Effector memory CD8-positive, alpha-beta T cell (primary cell): Measurements from ENCODE around the gene FBN1.

ENCODE experiments used
- ATAC-seq: fragments of 150-1000 bp; cut with Tn5 transposase; replicated peaks from 2 replicates; pipeline ENCODE4 v1.10.0; 2021; ENCODE audit warnings: mild to moderate bottlenecking, moderate library complexity
- DNase-seq, 3 experiments: peaks; one replicate each; pipeline ENCODE4 v3.0.0; 2021
- H3K27ac Mint-ChIP-seq, 2 donors: one replicate each; pipeline ENCODE4 v1.8.0; 2022; ENCODE audit warnings: mild to moderate bottlenecking in 2 of 2, mixed read lengths in 2 of 2, moderate library complexity in 2 of 2
- H3K27me3 Mint-ChIP-seq, 2 donors: one replicate each; pipeline ENCODE4 v1.8.0; 2022; ENCODE audit warnings: mixed read lengths in 2 of 2
- H3K36me3 Mint-ChIP-seq: one replicate; pipeline ENCODE4 v1.8.0; 2022; ENCODE audit warnings: mild to moderate bottlenecking, moderate library complexity, mixed read lengths; ENCODE audit not compliant: insufficient read depth
- H3K4me1 Mint-ChIP-seq, 2 donors: one replicate each; pipeline ENCODE4 v1.8.0; 2022; ENCODE audit warnings: low read depth in 2 of 2, mixed read lengths in 2 of 2
- H3K4me3 Mint-ChIP-seq, 2 donors: one replicate each; pipeline ENCODE4 v1.8.0; 2022; ENCODE audit warnings: mild to moderate bottlenecking in 2 of 2, mixed read lengths in 2 of 2, moderate library complexity in 2 of 2
- H3K9me3 Mint-ChIP-seq, 2 donors: one replicate each; pipeline ENCODE4 v1.8.0; 2022; ENCODE audit warnings: mixed read lengths in 2 of 2

The FBN1 gene

DNA sequence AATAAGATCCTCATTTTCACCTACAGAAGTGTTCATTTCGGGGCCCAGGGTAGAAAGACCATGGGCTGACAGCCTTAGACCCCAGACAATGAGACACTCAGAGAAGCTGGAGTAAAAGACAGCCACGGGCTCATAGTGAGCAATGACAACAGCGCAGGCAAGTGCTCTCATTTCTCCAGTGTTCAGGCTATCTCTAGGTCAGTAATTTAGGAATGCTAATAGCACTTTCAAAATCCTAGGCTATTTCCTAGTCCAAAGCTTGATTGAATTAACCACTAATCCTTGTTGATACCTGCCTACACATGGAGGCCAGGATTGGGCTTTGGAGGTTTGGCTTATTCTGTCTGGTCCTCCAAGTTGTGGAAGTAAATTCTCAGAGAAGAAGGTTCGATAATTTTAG, 44.4 kb downstream of the FBN1 start:
- ATAC-seq (no peak), DNase-seq (no peak)
- Mint-ChIP-seq H3K9me3 (no peaks in the 10 kb centered on the region), H3K27me3 (peaks cover 8 to 19% of the 10 kb centered on the region in 2 donors), H3K27ac (no peak overlapping the region), H3K4me1 (no peaks in the 10 kb centered on the region), H3K36me3 (no peaks in the 10 kb centered on the region), H3K4me3 (no peak overlapping the region)

DNA sequence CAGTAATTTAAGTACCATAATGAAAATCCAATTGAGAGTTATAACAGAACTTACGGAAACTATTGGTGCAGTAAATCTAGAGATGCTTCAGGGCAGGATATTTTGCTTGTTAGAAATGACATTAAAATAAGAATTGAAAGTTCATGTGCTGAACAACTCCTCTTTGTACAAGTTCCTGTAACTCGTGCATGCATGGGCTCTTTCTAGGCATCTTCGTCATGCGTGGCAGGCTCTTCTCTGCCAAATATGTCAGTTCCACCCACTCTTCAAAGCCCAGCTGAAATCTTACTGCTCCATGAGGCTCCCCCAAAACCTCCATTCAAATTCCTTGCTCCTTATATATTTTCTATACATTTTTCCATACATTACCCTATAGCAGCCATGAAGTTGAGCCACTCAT, 48.7 kb downstream of the FBN1 start:
- Mint-ChIP-seq H3K4me1 (no peaks in the 10 kb centered on the region), H3K36me3 (no peaks in the 10 kb centered on the region), H3K27me3 (peaks cover 12 to 14% of the 10 kb centered on the region in 2 donors), H3K4me3 (no peak overlapping the region), H3K9me3 (no peaks in the 10 kb centered on the region), H3K27ac (no peak overlapping the region)
- DNase-seq = no peak
- no peak for ATAC-seq

DNA sequence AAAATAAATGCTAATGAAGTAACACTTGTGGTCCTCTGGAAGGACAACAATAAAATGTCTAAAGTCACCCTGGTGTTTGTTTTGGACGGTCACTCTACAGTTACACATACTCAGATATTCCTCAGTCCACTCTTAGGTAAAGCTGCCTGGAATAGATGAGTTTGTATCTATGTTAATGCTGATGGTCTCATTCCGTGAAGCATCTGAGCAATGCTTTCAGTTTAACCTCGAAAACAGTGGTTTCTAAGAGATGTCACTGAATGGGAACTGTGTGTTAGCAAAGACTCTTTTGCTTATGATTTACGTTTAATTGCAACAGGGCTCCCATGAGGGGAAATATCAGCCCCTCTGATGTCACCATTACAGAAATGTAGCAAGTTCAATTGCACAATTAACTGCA, 49.1 kb downstream of the FBN1 start:
- no peaks in the 10 kb centered on the region for H3K4me1 Mint-ChIP-seq
- H3K36me3 Mint-ChIP-seq = no peaks in the 10 kb centered on the region
- DNase-seq (no peak), ATAC-seq (no peak)
- H3K4me3 Mint-ChIP-seq = no peak overlapping the region
- no peaks in the 10 kb centered on the region for H3K9me3 Mint-ChIP-seq
- H3K27ac Mint-ChIP-seq = no peak overlapping the region
- peaks cover 8 to 14% of the 10 kb centered on the region in 2 donors for H3K27me3 Mint-ChIP-seq

DNA sequence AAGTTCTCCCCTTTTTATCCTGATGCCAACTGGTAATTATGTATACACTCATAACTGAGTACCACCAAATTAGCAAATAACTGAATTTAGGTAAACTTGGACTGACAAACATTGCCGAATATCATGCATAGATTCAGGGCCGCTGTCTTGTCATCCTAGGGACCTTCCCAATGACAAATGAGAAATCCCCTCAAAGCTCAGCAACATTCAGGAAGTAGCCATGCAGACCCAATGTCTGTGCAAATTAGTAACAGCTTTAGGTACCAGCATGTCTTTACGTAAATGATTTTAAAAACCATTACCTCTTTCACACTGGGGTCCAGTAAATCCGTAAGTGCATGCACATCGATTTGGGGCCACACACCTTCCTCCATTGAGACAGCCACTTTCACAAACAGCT, 49.5 kb downstream of the FBN1 start:
- Mint-ChIP-seq H3K27me3 (peaks cover 8 to 14% of the 10 kb centered on the region in 2 donors), H3K4me3 (no peak overlapping the region), H3K9me3 (no peaks in the 10 kb centered on the region), H3K36me3 (no peaks in the 10 kb centered on the region), H3K4me1 (no peaks in the 10 kb centered on the region), H3K27ac (no peak overlapping the region)
- DNase-seq (no peak), ATAC-seq (no peak)

DNA sequence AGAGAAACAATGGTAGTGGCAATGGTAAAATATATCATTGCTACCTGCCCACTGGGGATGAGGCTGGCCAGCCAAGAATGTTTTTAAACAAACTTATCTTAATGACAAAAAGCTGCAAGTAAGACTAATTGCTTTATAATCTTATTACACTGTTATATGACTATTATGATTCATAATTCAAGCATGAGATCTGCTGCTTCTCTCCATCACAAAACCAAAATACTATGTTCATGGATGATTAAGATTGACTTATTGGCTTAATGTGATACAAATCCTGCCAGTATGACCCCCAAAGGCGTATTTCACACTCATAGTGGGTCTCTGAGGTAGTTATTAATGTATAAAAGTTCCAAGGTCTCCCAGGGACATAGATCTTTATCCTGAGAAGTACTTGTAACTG, 52.6 kb downstream of the FBN1 start:
- H3K36me3 Mint-ChIP-seq = no peaks in the 10 kb centered on the region
- no peaks in the 10 kb centered on the region for H3K4me1 Mint-ChIP-seq
- H3K9me3 Mint-ChIP-seq = no peaks in the 10 kb centered on the region
- no peak overlapping the region for H3K27ac Mint-ChIP-seq
- ATAC-seq (no peak), DNase-seq (no peak)
- peaks cover 7 to 8% of the 10 kb centered on the region in 2 donors for H3K27me3 Mint-ChIP-seq
- no peak overlapping the region for H3K4me3 Mint-ChIP-seq

DNA sequence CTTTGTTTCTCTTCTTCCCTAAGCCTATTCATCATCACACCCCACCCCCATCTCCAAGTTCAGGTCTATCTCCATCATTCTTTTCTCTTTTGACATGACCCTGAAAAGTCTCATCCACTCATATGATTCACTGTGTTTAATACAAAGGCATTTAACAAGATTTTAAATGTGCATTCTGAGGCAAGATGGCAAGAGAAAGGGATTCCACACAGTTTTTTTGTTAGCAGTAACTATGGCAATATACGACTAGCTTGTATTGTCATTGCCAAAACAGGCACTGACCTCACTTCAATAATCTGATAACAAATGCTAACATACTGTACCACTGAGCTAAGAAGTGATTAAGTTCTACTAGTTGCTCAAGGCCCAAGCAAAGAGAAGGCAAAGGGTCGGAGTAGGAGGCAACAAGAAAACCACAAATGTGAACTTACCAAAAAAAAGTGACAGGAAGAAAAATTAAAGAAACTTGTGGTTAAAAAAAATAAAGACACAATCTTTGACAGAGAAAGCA, 53.2 kb downstream of the FBN1 start:
- ATAC-seq = no peak
- peaks cover 7 to 8% of the 10 kb centered on the region in 2 donors for H3K27me3 Mint-ChIP-seq
- no peaks in the 10 kb centered on the region for H3K9me3 Mint-ChIP-seq
- no peak overlapping the region for H3K27ac Mint-ChIP-seq
- no peak overlapping the region for H3K4me3 Mint-ChIP-seq
- no peak for DNase-seq
- H3K4me1 Mint-ChIP-seq = no peaks in the 10 kb centered on the region
- no peaks in the 10 kb centered on the region for H3K36me3 Mint-ChIP-seq

DNA sequence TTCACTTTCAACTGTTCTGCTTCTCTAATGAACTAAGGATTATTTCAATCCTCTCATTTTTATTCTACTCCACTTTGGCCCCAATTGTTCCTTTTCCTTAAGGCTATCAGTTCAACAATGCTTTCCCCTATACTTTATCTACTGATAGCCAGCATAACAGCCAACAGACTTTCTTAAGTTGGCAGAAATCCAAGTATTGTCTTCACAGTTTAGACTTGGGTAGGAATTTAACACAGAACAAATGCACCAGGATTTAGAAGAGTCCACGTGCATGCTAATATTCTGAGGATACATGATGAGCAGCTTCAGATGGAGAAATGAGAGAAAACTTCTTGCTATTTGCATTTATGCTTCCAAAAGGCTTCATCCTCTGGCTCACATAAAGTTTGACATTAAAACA, 54.8 kb downstream of the FBN1 start:
- H3K4me3 Mint-ChIP-seq = no peak overlapping the region
- H3K4me1 Mint-ChIP-seq = no peaks in the 10 kb centered on the region
- ATAC-seq (no peak), DNase-seq (no peak)
- H3K9me3 Mint-ChIP-seq = no peaks in the 10 kb centered on the region
- no peaks in the 10 kb centered on the region for H3K36me3 Mint-ChIP-seq
- peaks cover 7 to 8% of the 10 kb centered on the region in 2 donors for H3K27me3 Mint-ChIP-seq
- no peak overlapping the region for H3K27ac Mint-ChIP-seq

DNA sequence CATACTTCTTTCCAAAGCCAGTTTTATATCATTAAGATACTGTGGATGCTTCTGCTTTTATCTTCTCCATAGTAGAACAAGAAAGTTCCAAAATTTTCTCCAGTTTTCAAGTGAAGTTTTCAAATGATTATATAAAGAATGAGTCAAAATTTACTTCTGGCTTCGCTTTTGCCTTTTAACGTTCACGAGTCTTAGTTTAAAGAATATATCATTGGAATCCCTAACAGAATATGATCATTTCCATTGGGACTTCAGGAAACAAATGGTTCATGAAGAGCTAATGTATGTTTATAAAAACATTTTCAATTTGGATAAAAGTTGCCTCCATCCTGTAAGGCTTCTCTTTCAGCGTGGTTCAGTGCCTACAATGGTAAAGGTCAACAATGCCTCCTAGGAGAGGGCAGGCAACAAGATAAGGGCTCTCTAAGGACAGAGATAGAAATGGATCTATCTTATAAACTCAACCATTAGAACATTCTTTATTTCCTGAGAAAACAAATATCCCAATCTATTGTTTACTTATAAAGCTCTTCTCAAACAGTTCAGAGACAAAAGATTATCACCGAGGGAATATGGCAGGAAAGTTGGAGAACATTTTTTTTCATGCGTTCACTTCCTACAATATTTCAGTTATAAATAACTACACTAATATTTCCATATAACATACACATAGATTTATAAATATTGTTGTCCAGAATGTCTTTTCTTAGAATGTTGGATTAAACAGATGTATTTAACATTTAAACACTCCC, 60.5 kb downstream of the FBN1 start:
- no peaks in the 10 kb centered on the region for H3K4me1 Mint-ChIP-seq
- no peaks in the 10 kb centered on the region for H3K36me3 Mint-ChIP-seq
- ATAC-seq = no peak
- no peaks in the 10 kb centered on the region for H3K9me3 Mint-ChIP-seq
- H3K27me3 Mint-ChIP-seq = no peaks in the 10 kb centered on the region
- H3K4me3 Mint-ChIP-seq = no peak overlapping the region
- H3K27ac Mint-ChIP-seq = no peak overlapping the region
- DNase-seq = no peak

DNA sequence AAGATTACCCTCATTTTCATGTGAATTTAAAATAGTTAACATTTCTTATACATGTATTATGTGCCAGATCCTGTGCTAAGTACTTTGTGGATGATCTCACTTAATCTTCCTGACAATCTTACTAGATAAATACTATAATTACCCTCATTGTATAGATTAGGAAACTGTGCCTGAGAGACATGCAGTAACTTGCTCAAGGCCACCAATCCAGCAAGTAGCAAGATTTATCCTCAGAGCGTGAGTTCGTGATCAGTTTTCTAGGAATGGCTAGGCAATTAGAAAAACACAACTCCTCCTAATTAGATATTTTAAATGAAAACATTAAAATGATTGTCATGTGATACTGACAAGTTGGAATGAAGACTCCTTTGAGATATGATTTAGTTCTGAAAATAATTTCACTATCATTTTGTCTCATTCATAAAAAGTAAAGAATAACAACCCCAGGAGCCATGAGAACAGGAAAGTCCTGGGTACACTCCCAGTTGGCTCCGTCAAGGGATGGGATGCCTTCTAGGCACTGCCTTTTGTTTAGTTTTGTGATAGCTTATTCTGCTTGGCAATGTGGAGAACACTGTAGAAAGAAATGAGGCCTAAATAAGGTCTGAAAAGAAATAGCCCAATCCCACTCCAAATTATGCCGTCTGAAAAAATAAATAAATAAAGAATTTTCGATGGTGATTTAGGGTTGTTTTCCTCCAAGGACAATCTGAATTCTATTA, 61.3 kb downstream of the FBN1 start:
- H3K9me3 Mint-ChIP-seq = no peaks in the 10 kb centered on the region
- H3K4me3 Mint-ChIP-seq = no peak overlapping the region
- H3K4me1 Mint-ChIP-seq = no peaks in the 10 kb centered on the region
- ATAC-seq = no peak
- H3K36me3 Mint-ChIP-seq = no peaks in the 10 kb centered on the region
- H3K27me3 Mint-ChIP-seq = no peaks in the 10 kb centered on the region
- H3K27ac Mint-ChIP-seq = no peak overlapping the region
- no peak for DNase-seq

DNA sequence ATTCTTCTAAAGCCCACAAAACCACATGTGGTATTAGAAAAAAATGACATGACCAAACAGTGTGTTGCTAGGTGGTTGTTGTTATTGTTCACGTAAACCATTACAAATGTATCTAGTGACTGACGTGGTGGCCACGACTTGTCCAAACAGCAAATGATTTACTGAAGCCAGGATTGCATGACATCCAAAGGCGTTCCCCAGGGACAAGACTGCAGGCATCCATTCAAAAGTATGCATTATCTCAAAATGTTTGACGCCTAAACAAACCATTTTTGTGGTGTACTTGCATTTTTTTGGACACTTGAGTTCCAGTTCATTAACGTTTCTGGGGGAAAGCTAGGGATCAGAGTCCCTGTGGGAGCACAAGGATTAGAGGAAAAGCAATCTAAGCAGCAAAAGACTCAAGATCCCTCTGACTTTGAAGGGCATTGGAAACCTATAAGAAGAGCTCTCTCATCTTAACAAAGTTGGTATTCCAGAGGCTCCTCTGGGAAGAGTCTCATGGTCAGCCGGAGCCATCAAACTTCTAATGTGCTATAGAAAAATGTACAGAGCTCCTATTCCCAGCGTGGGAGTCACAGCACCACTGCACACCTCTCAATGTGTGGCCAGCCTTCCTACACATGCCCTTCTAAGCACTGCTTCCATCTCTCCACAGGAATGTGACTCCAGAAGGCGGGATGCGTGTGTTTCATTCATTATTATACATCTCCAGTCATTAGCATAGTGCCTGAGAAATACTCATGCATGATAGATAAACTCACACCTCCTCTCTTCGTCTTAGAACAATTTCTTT, 62.9 kb downstream of the FBN1 start:
- Mint-ChIP-seq H3K9me3 (no peaks in the 10 kb centered on the region), H3K27ac (no peak overlapping the region), H3K4me3 (no peak overlapping the region), H3K36me3 (no peaks in the 10 kb centered on the region), H3K27me3 (no peaks in the 10 kb centered on the region), H3K4me1 (no peaks in the 10 kb centered on the region)
- ATAC-seq (no peak), DNase-seq (no peak)

DNA sequence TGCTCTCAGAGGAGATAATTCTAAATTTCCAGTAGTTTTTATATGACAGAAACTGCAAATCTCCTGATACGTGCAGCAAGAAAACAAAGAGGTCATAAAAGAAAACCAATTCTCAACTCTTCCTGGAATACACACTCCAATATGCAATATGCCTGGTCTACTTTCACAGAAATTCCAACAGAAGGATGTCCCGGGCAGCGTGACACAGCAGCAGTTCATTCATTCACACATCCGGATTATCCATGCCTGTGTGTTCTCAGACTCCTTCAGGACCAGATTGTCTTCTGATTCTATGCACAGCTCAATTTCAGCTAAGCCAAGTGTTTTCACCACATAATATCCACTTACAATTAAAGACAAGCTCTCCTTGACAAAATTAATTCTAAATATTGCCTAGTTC, 64.3 kb downstream of the FBN1 start:
- H3K27ac Mint-ChIP-seq = no peak overlapping the region
- no peaks in the 10 kb centered on the region for H3K4me1 Mint-ChIP-seq
- no peak overlapping the region for H3K4me3 Mint-ChIP-seq
- DNase-seq (no peak), ATAC-seq (no peak)
- peaks cover 0 to 2% of the 10 kb centered on the region in 2 donors for H3K27me3 Mint-ChIP-seq
- H3K36me3 Mint-ChIP-seq = no peaks in the 10 kb centered on the region
- H3K9me3 Mint-ChIP-seq = no peaks in the 10 kb centered on the region

DNA sequence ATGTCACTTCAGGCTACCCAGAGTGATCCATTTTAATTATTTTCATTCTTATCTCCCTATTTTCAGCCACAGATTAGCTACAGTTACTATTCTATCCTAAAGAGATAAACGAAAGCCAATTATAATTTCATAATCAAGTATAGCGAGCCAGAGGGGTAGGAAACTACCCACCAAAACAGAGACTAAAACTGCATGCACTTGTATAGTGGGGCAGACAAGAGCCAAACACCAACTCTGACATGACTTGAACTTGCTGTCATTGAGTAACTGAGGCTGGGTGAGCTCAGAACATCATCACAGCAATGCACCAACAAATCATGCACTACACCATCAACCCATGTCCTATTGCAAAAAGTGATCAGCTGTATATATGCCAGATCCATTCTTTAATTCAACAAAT, 64.8 kb downstream of the FBN1 start:
- Mint-ChIP-seq H3K4me3 (no peak overlapping the region), H3K27ac (no peak overlapping the region), H3K9me3 (peaks cover 0 to 2% of the 10 kb centered on the region in 2 donors), H3K36me3 (no peaks in the 10 kb centered on the region), H3K27me3 (peaks cover 0 to 6% of the 10 kb centered on the region in 2 donors), H3K4me1 (no peaks in the 10 kb centered on the region)
- ATAC-seq (no peak), DNase-seq (no peak)

DNA sequence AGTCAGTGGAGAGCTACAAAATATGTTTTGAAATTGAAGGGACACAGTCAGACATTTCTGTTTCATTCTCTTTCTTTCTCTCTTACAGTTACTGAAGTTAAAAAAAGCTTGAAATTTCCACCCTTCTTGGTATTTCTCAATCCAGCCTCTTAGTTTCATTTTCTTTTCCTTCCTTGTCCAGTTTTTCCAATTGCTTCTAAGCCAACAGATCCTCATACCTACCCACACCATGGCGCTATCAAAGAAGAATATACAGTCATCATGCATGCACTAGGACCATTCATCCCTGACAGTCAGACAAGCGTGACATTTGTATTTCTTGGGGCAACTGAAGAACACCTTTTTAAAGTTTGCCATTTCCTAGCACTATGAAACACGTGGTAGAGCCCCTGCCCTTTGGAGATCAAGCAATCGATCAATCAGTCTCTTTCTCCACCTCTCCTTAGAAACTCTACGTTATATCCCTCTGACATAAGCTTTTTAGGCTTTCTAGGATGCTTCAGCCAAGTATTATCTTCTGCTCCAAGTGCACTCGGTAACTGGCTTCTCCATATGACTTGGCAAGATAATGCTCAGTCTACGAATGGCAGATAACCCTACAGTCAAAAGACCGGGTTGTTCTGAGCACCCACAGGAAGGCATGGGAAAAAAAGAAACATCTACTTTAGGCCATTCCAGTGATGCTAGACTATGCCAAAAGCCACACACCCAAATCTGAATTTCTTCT, 65.4 kb downstream of the FBN1 start:
- DNase-seq = no peak
- no peak for ATAC-seq
- peaks cover 0 to 6% of the 10 kb centered on the region in 2 donors for H3K27me3 Mint-ChIP-seq
- no peaks in the 10 kb centered on the region for H3K36me3 Mint-ChIP-seq
- H3K4me1 Mint-ChIP-seq = no peaks in the 10 kb centered on the region
- H3K27ac Mint-ChIP-seq = no peak overlapping the region
- peaks cover 0 to 2% of the 10 kb centered on the region in 2 donors for H3K9me3 Mint-ChIP-seq
- no peak overlapping the region for H3K4me3 Mint-ChIP-seq
